Measurements from ENCODE around the gene WNT16.

The WNT16 gene

GRCh38 chr7:121388950-121389349 lies 60.1 kb downstream of the WNT16 start:
- DNase-seq: no peak
- intact Hi-C loops (cut with DNase I): no loop called here

GRCh38 chr7:121390109-121390508 lies 61.3 kb downstream of the WNT16 start:
- intact Hi-C loops (cut with DNase I): no loop called here
- no peak for DNase-seq

GRCh38 chr7:121390617-121391016 lies 61.8 kb downstream of the WNT16 start:
- intact Hi-C loops (cut with DNase I): no loop called here
- no peak for DNase-seq
